ENCODE measurements around the gene PHF11. TPM values are rescaled to one million over a fixed set of nuclear protein-coding genes. Genes with fewer than 3 reads are reported as not detected.

The PHF11 gene
- polyA plus RNA-seq, 6 donors from 2014 or later: 84.6 to 101 (median 97.1) TPM

DNA sequence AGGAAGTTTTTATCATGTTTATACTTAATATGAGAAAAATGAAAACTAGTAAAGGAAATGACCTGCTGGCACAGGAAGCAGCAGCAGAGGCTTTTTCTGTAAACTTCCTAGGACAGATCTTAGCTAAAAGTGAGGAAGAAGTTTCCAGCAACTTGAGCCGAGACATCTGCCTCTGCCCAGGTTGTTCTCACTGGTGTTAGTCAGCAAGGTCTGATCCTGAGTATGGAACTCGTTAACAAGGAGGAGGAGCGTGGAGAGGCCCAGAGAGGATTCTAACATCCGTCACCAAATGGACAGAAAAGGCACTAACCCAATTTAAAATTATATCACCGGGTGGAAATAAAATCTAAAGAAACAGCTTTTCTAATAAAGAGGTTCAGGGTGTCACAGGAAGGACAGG, 43.6 kb downstream of the PHF11 start:
- no peak for DNase-seq

DNA sequence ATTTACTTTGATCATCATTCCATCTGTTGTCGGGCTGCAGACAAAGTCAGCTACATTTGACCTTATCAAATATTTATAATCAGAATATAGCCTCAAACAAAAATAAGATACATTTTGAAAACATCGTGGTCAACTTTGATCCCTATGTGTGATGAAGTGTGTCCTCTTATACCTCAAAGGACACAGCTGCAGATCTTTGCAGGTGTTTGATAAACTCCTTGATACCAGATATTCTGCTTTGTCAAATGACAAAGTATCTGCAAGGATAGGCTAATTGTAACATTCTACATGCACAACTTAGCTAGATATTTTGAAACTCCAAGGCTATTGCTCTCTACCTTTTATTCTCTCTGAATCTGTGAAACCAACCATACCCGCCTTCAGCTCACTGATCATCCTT, 44.0 kb downstream of the PHF11 start:
- Mint-ChIP-seq H3K27me3 (no peaks in the 10 kb centered on the region), H3K4me1 (peaks cover 20 to 29% (median 25%) of the 10 kb centered on the region in 3 donors), H3K4me3 (peak overlapping the region in 3 of 8 donors; percentile 47 to 71 (median 53)), H3K9me3 (no peaks in the 10 kb centered on the region), H3K36me3 (peaks cover 3 to 8% of the 10 kb centered on the region in 2 donors), H3K27ac (peak overlapping the region in 3 of 6 donors; percentile 30 to 78 (median 43))
- ATAC-seq (ENCODE audit: low read depth in 2 of 2): no peak
- DNase-seq: no peak

More for the DNA sequence above, 43.6 kb downstream of the PHF11 start:
- ATAC-seq (ENCODE audit: low read depth in 2 of 2): no peak
- Mint-ChIP-seq H3K4me3 (peak overlapping the region in 7 of 8 donors; percentile 10 to 53 (median 42)), H3K27me3 (no peaks in the 10 kb centered on the region), H3K36me3 (peaks cover 3 to 8% of the 10 kb centered on the region in 2 donors), H3K27ac (peak overlapping the region in 4 of 6 donors; percentile 30 to 78 (median 53)), H3K9me3 (no peaks in the 10 kb centered on the region), H3K4me1 (peaks cover 23 to 32% (median 29%) of the 10 kb centered on the region in 3 donors)

DNA sequence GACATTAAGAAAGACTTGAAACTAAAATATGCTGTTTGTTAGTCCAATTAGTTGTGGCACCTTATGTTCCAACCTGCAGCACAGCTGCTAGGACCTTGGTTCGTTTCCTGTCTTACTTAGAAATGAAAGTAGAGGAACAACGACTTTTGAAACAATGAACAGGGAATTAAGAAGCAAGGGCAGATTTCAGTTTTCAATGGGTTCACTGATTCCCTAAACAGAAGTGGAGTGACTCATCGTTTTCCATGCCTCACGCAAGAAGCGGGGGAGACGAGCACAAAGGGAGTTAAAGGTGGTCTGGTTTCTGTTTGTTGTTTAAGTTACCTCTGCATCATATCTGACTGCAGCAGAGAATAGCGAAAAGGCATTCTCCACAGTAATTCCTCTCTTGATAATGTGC, 44.8 kb downstream of the PHF11 start:
- Mint-ChIP-seq H3K4me1 (peaks cover 20 to 25% (median 24%) of the 10 kb centered on the region in 3 donors), H3K9me3 (no peaks in the 10 kb centered on the region), H3K27ac (peak overlapping the region; percentile 2 to 82 (median 46)), H3K4me3 (peak overlapping the region; percentile 21 to 85 (median 66)), H3K36me3 (peaks cover 7 to 8% of the 10 kb centered on the region in 2 donors), H3K27me3 (no peaks in the 10 kb centered on the region)
- ATAC-seq (ENCODE audit: low read depth in 2 of 2): peak; percentile 41 to 47
- DNase-seq: peak; percentile 9

DNA sequence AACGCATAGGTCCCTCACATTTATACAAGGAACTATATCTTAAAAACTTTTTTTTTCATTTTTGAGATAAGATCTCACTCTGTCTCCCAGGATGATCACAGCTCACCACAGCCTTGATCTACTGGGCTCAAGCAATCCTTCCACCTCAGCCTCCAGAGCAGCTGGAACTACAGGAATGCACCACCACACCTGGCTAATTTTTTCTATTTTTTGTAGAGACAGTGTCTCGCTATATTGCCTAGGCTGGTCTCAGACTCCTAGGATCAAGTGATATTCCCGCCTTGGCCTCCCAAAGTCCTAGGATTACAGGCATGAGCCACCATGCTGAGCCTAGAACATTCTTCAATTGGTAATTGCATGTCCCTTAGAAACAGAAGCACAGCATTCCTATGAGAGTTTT, 47.9 kb downstream of the PHF11 start:
- Mint-ChIP-seq H3K27ac (peak overlapping the region in 1 of 6 donors; percentile 26), H3K9me3 (no peaks in the 10 kb centered on the region), H3K4me1 (peaks cover 15 to 19% (median 17%) of the 10 kb centered on the region in 3 donors), H3K4me3 (no peak overlapping the region), H3K36me3 (peaks cover 12 to 19% of the 10 kb centered on the region in 2 donors), H3K27me3 (no peaks in the 10 kb centered on the region)
- ATAC-seq (ENCODE audit: low read depth in 2 of 2): no peak
- DNase-seq: no peak

DNA sequence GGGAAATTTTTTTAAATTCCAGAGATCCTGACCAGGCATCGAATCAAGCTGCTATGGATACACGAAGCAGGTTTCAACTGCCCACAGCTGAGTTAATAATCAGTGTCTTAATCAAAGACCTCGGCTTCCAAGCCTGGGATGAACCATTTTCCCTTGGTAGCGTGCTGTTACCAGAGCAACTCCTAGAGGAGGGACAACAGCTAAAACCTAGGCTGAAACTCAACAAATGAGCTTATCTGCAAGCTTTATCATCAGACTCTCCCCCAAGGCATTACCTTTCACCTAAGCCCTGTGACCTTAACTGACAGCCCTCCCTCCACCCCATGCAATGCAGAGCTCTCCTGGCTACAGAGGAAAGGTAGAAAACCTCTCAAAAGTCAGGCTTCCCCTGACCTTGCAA, 49.9 kb downstream of the PHF11 start:
- H3K27me3 Mint-ChIP-seq: no peaks in the 10 kb centered on the region
- ATAC-seq (ENCODE audit: low read depth in 2 of 2) (no peak), DNase-seq (no peak)
- peaks cover 1 to 4% (median 2%) of the 10 kb centered on the region in 3 donors for H3K4me1 Mint-ChIP-seq
- H3K36me3 Mint-ChIP-seq: peaks cover 10 to 28% of the 10 kb centered on the region in 2 donors
- H3K4me3 Mint-ChIP-seq: no peak overlapping the region
- no peaks in the 10 kb centered on the region for H3K9me3 Mint-ChIP-seq
- no peak overlapping the region for H3K27ac Mint-ChIP-seq

GRCh38 chr13:49546561-49546960, 50.8 kb downstream of the PHF11 start:
- no peak overlapping the region for H3K27ac Mint-ChIP-seq
- peaks cover 0 to 3% (median 0%) of the 10 kb centered on the region in 3 donors for H3K4me1 Mint-ChIP-seq

DNA sequence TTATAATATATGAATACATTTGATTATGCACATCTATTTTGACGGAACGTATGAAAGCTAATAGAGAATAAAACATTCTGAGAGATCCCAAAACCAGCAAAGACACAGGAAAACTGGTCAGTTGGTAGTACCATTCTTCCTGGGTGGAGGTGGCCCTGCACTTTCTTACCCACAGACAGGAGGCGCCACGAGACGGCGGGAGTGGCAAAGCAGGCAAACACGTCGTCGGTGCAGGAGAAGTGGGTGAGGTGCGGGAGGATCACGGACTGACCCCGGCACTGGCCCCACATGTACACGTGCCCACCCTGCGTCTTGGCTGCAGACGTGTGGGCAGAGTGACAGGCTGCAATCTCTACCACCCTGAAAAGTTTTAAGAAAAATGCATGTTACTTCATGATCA, 53.5 kb downstream of the PHF11 start:
- Mint-ChIP-seq H3K9me3 (no peaks in the 10 kb centered on the region), H3K4me3 (no peak overlapping the region), H3K36me3 (peaks cover 29 to 33% of the 10 kb centered on the region in 2 donors)

More at GRCh38 chr13:49546561-49546960, 50.8 kb downstream of the PHF11 start:
- DNase-seq (no peak), ATAC-seq (ENCODE audit: low read depth in 2 of 2) (no peak)
- Mint-ChIP-seq H3K36me3 (peaks cover 7 to 28% of the 10 kb centered on the region in 2 donors), H3K4me3 (no peak overlapping the region), H3K9me3 (no peaks in the 10 kb centered on the region), H3K27me3 (no peaks in the 10 kb centered on the region)

GRCh38 chr13:49550942-49551644, 55.3 kb downstream of the PHF11 start:
- ATAC-seq (ENCODE audit: low read depth in 2 of 2) (no peak), DNase-seq (no peak)
- Mint-ChIP-seq H3K4me3 (no peak overlapping the region), H3K4me1 (peaks cover 0 to 3% (median 3%) of the 10 kb centered on the region in 3 donors), H3K27ac (peak overlapping the region in 2 of 6 donors; percentile 5 to 76), H3K36me3 (peaks cover 28 to 29% of the 10 kb centered on the region in 2 donors), H3K27me3 (no peaks in the 10 kb centered on the region), H3K9me3 (no peaks in the 10 kb centered on the region)

More for the DNA sequence above, 53.5 kb downstream of the PHF11 start:
- Mint-ChIP-seq H3K27me3 (no peaks in the 10 kb centered on the region), H3K4me1 (peaks cover 0 to 3% (median 3%) of the 10 kb centered on the region in 3 donors), H3K27ac (peak overlapping the region in 2 of 6 donors; percentile 72 to 73)
- DNase-seq (no peak), ATAC-seq (ENCODE audit: low read depth in 2 of 2) (no peak)

GRCh38 chr13:49553888-49554287, 58.1 kb downstream of the PHF11 start:
- ATAC-seq (ENCODE audit: low read depth in 2 of 2) (no peak), DNase-seq (no peak)
- peaks cover 21 to 30% of the 10 kb centered on the region in 2 donors for H3K36me3 Mint-ChIP-seq
- no peak overlapping the region for H3K4me3 Mint-ChIP-seq
- H3K27me3 Mint-ChIP-seq: no peaks in the 10 kb centered on the region
- no peaks in the 10 kb centered on the region for H3K9me3 Mint-ChIP-seq
- peaks cover 0 to 3% (median 3%) of the 10 kb centered on the region in 3 donors for H3K4me1 Mint-ChIP-seq
- no peak overlapping the region for H3K27ac Mint-ChIP-seq

DNA sequence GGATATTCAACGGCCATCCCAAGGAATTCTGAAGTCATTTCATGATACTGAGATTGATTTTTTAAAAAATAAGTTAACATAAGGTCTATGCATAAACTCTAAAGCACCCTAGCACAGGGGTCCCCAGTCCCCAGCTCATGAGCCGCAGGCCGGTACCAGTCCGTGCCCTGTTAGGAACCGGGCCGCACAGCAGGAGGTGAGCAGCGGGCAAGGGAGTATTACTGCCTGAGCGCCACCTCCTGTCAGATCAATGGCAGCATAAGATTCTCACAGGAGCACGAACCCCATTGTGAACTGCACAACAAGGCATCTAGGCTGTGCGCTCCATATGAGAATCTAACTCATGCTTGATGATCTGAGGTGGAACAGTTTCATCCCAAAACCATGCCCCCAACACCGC, 58.6 kb downstream of the PHF11 start:
- Mint-ChIP-seq H3K9me3 (peaks cover 0 to 5% (median 0%) of the 10 kb centered on the region in 7 donors), H3K36me3 (peaks cover 17 to 30% of the 10 kb centered on the region in 2 donors), H3K27me3 (no peaks in the 10 kb centered on the region), H3K27ac (peak overlapping the region in 1 of 6 donors; percentile 6), H3K4me1 (peaks cover 0 to 3% (median 3%) of the 10 kb centered on the region in 3 donors), H3K4me3 (no peak overlapping the region)
- DNase-seq: no peak
- ATAC-seq (ENCODE audit: low read depth in 2 of 2): no peak

GRCh38 chr13:49559006-49559405, 63.3 kb downstream of the PHF11 start:
- Mint-ChIP-seq H3K27ac (peak overlapping the region in 1 of 6 donors; percentile 29), H3K36me3 (peaks cover 32% of the 10 kb centered on the region in 2 donors), H3K27me3 (no peaks in the 10 kb centered on the region), H3K9me3 (peaks cover 0 to 7% (median 0%) of the 10 kb centered on the region in 7 donors), H3K4me1 (no peaks in the 10 kb centered on the region), H3K4me3 (no peak overlapping the region)
- ATAC-seq (ENCODE audit: low read depth in 2 of 2): no peak
- no peak for DNase-seq

DNA sequence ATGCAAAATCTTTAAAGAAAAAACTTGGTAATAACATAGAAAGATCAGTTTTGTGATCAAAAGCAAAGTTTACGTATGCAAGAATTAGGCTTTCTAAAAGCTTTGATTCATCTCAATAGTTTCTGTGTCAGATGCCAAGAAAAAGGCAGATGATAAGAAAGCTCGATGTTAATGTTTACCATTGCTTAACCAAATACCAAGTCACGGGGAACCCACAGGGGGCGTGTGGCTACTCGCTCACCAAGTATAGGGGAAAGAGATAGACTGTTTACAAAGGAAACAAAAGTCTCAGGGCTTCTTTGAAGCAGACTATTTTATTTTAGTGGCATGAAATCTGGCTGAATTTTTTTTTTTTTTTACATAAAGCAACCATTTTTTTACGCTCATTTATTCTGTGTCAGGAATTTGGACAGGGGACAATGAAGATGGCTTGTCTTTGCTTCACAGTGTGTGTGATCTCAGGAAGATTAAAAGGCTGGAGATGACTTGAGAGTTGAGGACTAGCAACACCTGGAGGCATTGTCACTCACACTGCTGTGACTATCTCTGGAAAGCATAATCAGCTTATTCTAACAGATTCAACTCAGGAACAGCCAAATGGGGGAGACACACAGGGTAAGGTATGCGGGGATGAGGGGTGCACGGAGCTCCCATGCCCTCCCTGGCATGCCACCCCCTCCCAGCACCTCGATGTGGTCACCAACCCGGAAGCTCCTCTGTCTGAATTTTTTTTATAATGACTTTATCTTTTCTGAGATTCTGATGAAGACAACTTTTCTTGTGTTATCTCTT, 64.7 kb downstream of the PHF11 start:
- peaks cover 0 to 7% (median 0%) of the 10 kb centered on the region in 7 donors for H3K9me3 Mint-ChIP-seq
- peak overlapping the region in 1 of 6 donors; percentile 77 for H3K27ac Mint-ChIP-seq
- H3K27me3 Mint-ChIP-seq: no peaks in the 10 kb centered on the region
- peaks cover 29 to 33% of the 10 kb centered on the region in 2 donors for H3K36me3 Mint-ChIP-seq
- H3K4me3 Mint-ChIP-seq: no peak overlapping the region
- no peaks in the 10 kb centered on the region for H3K4me1 Mint-ChIP-seq
- DNase-seq: no peak
- no peak for ATAC-seq (ENCODE audit: low read depth in 2 of 2)

GRCh38 chr13:49561062-49561410, 65.3 kb downstream of the PHF11 start:
- H3K27me3 Mint-ChIP-seq: no peaks in the 10 kb centered on the region
- no peak overlapping the region for H3K27ac Mint-ChIP-seq
- H3K36me3 Mint-ChIP-seq: peaks cover 29 to 33% of the 10 kb centered on the region in 2 donors

More at GRCh38 chr13:49561062-49561410, 65.3 kb downstream of the PHF11 start:
- Mint-ChIP-seq H3K4me3 (no peak overlapping the region), H3K4me1 (no peaks in the 10 kb centered on the region), H3K9me3 (peaks cover 0 to 7% (median 0%) of the 10 kb centered on the region in 7 donors)
- ATAC-seq (ENCODE audit: low read depth in 2 of 2) (no peak), DNase-seq (no peak)
